ENCODE results near the gene TOR1AIP2.

GRCh38 chr1:179828554-179829110 is 49.0 kb downstream of the TOR1AIP2 start:
- TF ChIP-seq POLR2A (IDR thresholded peaks at IDR 0.05) (no peak), CTCF (IDR thresholded peaks at IDR 0.05) (no peak)
